Hepatocyte (in vitro differentiated cells): ENCODE measurements around the gene ABHD16A.

Experiments
- CTCF ChIP-seq: fragments of 200-600 bp; sonication (generic); IDR thresholded peaks from 2 replicates; pipeline ENCODE4 v1.5.1; 2016; ENCODE audit warnings: antibody characterized with exemption, mild to moderate bottlenecking; ENCODE audit not compliant: poor library complexity
- EZH2 ChIP-seq: fragments of 200-600 bp; sonication (generic); IDR thresholded peaks from 2 replicates; pipeline ENCODE4 v1.6.1; 2016; ENCODE audit warnings: antibody characterized with exemption, mild to moderate bottlenecking, borderline replicate concordance

GRCh38 chr6:31687321-31687720 lies 15.8 kb downstream of the ABHD16A start:
- no peak for TF ChIP-seq CTCF
- no peak for TF ChIP-seq EZH2
